SK-N-SH treated with all-trans-retinoic acid at 6 μM for 48 hours (cell line): ENCODE results near the gene PCDHGA5.
"Not testable (repeated sequence)": the region's sequence is repeated elsewhere in the genome, so short reads cannot be mapped to it uniquely, and the experiment has no call there.

Experiments
- ATAC-seq: fragments of 200-7000 bp; cut with Tn5 transposase; 3 replicates; pipeline ENCODE4 v1.9.1; 2020; ENCODE audit warnings: mild to moderate bottlenecking, moderate library complexity
- ARNTL ChIP-seq: fragments of 450-650 bp; formaldehyde crosslinking; IDR thresholded peaks from 2 replicates; pipeline ENCODE4 v1.5.0; 2020; ENCODE audit warnings: low read depth, mild to moderate bottlenecking, moderate library complexity, borderline replicate concordance
- CREB5 ChIP-seq: fragments of 250-450 bp; sonication (Bioruptor Pico); IDR thresholded peaks from 2 replicates; pipeline ENCODE4 v1.5.1; 2020; ENCODE audit warnings: low read depth, mild to moderate bottlenecking, moderate library complexity
- CSRNP3 ChIP-seq: fragments of 250-450 bp; sonication (Bioruptor Pico); IDR thresholded peaks from 2 replicates; pipeline ENCODE4 v1.5.1; 2021; ENCODE audit warnings: mild to moderate bottlenecking, moderate library complexity
- ESRRG ChIP-seq: fragments of 250-450 bp; sonication (Bioruptor Pico); IDR thresholded peaks from 2 replicates; pipeline ENCODE4 v1.6.1; 2021; ENCODE audit warnings: mild to moderate bottlenecking
- GLIS3 ChIP-seq: fragments of 250-450 bp; sonication (Bioruptor Pico); IDR thresholded peaks from 2 replicates; pipeline ENCODE4 v1.5.0; 2020; ENCODE audit warnings: mild to moderate bottlenecking, moderate library complexity
- ISL1 ChIP-seq: fragments of 250-450 bp; sonication (Bioruptor Pico); IDR thresholded peaks from 2 replicates; pipeline ENCODE4 v2.1.2; 2022; ENCODE audit warnings: mild to moderate bottlenecking, moderate library complexity
- OSR1 ChIP-seq: fragments of 250-450 bp; sonication (Bioruptor Pico); IDR thresholded peaks from 2 replicates; pipeline ENCODE4 v1.8.0; 2022; ENCODE audit warnings: moderate library complexity, mild to moderate bottlenecking, inconsistent platforms
- PATZ1 ChIP-seq: fragments of 250-450 bp; sonication (Bioruptor Pico); IDR thresholded peaks from 2 replicates; pipeline ENCODE4 v1.8.0; 2020; ENCODE audit warnings: mild to moderate bottlenecking, moderate library complexity, borderline replicate concordance
- PPARA ChIP-seq: fragments of 250-450 bp; sonication (Bioruptor Pico); IDR thresholded peaks from 2 replicates; pipeline ENCODE4 v1.5.0; 2020; ENCODE audit warnings: mild to moderate bottlenecking, borderline replicate concordance
- RARB ChIP-seq: fragments of 250-450 bp; sonication (Bioruptor Pico); IDR thresholded peaks from 2 replicates; pipeline ENCODE4 v1.8.0; 2021; ENCODE audit warnings: mild to moderate bottlenecking, moderate library complexity
- SNAI2 ChIP-seq: fragments of 250-450 bp; sonication (Bioruptor Pico); IDR thresholded peaks from 2 replicates; pipeline ENCODE4 v1.5.0; 2020; ENCODE audit warnings: mild to moderate bottlenecking, moderate library complexity
- TCF4 ChIP-seq: fragments of 250-450 bp; sonication (Bioruptor Pico); IDR thresholded peaks from 2 replicates; pipeline ENCODE4 v1.8.0; 2021; ENCODE audit warnings: mild to moderate bottlenecking, moderate library complexity, borderline replicate concordance
- TOX ChIP-seq: fragments of 250-450 bp; sonication (Bioruptor Pico); IDR thresholded peaks from 2 replicates; pipeline ENCODE4 v1.8.0; 2021; ENCODE audit warnings: mild to moderate bottlenecking, moderate library complexity, borderline replicate concordance
- TSHZ2 ChIP-seq: fragments of 250-450 bp; sonication (Bioruptor Pico); IDR thresholded peaks from 2 replicates; pipeline ENCODE4 v1.5.0; 2020; ENCODE audit warnings: mild to moderate bottlenecking, moderate library complexity
- ZC3H10 ChIP-seq: fragments of 250-450 bp; sonication (Bioruptor Pico); IDR thresholded peaks from 2 replicates; pipeline ENCODE4 v1.5.1; 2021; ENCODE audit warnings: mild to moderate bottlenecking, moderate library complexity
- ZFP3 ChIP-seq: fragments of 250-450 bp; sonication (Bioruptor Pico); IDR thresholded peaks from 2 replicates; pipeline ENCODE4 v1.5.0; 2020; ENCODE audit warnings: mild to moderate bottlenecking, moderate library complexity
- ZFP30 ChIP-seq: fragments of 450-650 bp; formaldehyde crosslinking; IDR thresholded peaks from 2 replicates; pipeline ENCODE4 v1.5.0; 2022; ENCODE audit warnings: mild to moderate bottlenecking, moderate library complexity
- ZNF565 ChIP-seq: fragments of 450-650 bp; formaldehyde crosslinking; conservative IDR thresholded peaks from 2 replicates; pipeline ENCODE4 v1.5.0; 2020; ENCODE audit warnings: low read depth, mild to moderate bottlenecking, moderate library complexity
- ZNF70 ChIP-seq: fragments of 450-650 bp; formaldehyde crosslinking; IDR thresholded peaks from 2 replicates; pipeline ENCODE4 v1.5.0; 2020; ENCODE audit warnings: mild to moderate bottlenecking, moderate library complexity
- ZNF8 ChIP-seq: fragments of 450-650 bp; formaldehyde crosslinking; IDR thresholded peaks from 2 replicates; pipeline ENCODE4 v1.5.0; 2020; ENCODE audit warnings: mild to moderate bottlenecking, moderate library complexity
- TF ChIP-seq, protein P1 (sequence below): fragments of 250-450 bp; sonication (Bioruptor Pico); IDR thresholded peaks from 2 replicates; pipeline ENCODE4 v1.8.0; 2021; ENCODE audit warnings: low read depth, mild to moderate bottlenecking, moderate library complexity, borderline replicate concordance

PCDHGA5 gene

DNA sequence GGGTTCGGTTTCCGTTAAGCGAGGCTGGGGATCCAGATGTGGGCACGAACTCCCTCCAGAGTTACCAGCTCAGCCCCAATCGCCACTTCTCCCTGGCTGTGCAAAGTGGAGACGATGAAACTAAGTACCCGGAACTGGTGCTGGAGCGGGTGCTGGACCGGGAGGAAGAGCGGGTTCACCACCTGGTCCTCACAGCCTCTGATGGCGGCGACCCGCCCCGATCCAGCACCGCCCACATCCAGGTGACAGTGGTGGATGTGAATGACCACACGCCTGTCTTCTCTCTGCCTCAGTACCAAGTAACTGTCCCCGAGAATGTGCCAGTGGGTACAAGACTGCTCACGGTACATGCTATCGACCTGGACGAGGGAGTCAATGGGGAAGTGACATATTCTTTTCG, 19.4 kb downstream of the PCDHGA5 start:
- TF ChIP-seq SNAI2 (CRISPR knock-in tag) (no peak), PATZ1 (no peak), ZNF70 (CRISPR knock-in tag) (no peak), TSHZ2 (CRISPR knock-in tag) (no peak), ARNTL (CRISPR knock-in tag) (no peak)
- no peak for ATAC-seq

- TF ChIP-seq ZC3H10 (CRISPR knock-in tag) (no peak), ZFP3 (no peak), ESRRG (CRISPR knock-in tag) (no peak), TOX (CRISPR knock-in tag) (no peak), ARNTL (CRISPR knock-in tag) (no peak), CREB5 (CRISPR knock-in tag) (no peak), RARB (CRISPR knock-in tag) (no peak), GLIS3 (CRISPR knock-in tag) (no peak), SNAI2 (CRISPR knock-in tag) (no peak), ZFP30 (CRISPR knock-in tag) (no peak), TSHZ2 (CRISPR knock-in tag) (no peak), PATZ1 (no peak), ZNF8 (no peak), ISL1 (CRISPR knock-in tag) (no peak), CSRNP3 (CRISPR knock-in tag) (no peak), TCF4 (no peak), ZNF565 (no peak), OSR1 (CRISPR knock-in tag) (no peak), PPARA (no peak)
- TF ChIP-seq, protein P1, sequence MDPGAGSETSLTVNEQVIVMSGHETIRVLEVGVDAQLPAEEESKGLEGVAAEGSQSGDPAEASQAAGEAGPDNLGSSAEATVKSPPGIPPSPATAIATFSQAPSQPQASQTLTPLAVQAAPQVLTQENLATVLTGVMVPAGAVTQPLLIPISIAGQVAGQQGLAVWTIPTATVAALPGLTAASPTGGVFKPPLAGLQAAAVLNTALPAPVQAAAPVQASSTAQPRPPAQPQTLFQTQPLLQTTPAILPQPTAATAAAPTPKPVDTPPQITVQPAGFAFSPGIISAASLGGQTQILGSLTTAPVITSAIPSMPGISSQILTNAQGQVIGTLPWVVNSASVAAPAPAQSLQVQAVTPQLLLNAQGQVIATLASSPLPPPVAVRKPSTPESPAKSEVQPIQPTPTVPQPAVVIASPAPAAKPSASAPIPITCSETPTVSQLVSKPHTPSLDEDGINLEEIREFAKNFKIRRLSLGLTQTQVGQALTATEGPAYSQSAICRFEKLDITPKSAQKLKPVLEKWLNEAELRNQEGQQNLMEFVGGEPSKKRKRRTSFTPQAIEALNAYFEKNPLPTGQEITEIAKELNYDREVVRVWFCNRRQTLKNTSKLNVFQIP (CRISPR knock-in tag), result no peak
- no peak for ATAC-seq
Measured at GRCh38 chr5:141384471-141385267, 20.7 kb downstream of the PCDHGA5 start.

DNA sequence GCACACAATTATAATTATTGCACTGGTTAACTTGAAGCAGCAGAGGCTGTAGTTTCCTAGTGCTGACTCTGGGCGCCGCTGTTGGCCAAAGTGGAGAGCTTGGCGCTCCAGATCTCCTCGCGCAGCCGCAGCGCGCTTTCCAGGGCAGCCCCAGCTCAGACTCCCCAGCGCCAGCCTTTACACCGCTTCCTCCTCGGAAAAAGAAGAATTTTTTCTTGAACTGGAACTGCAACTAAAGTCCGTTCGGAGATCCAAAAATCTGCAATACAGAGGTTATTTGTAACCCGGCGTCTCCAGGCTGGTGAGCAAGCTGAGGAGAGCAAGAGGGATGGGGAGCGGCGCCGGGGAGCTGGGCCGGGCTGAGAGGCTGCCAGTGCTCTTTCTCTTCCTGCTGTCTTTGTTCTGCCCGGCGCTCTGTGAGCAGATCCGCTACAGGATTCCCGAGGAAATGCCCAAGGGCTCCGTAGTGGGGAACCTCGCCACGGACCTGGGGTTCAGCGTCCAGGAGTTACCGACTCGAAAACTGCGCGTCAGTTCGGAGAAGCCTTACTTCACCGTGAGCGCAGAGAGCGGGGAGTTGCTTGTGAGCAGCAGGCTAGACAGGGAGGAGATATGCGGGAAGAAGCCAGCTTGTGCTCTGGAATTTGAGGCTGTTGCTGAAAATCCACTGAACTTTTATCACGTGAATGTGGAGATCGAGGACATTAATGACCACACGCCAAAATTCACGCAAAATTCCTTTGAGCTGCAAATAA, 23.8 kb downstream of the PCDHGA5 start, which contains the start of gene PCDHGB4:
Gene PCDHGB4 (plus strand): TSS at position 142 of the 755 bp plus-strand sequence. CDS start 187 bp downstream, at position 329.
- ATAC-seq, result not testable (repeated sequence)
